ENCODE measurements around the gene C17orf58. TPM values are rescaled to one million over a fixed set of nuclear protein-coding genes. Genes with fewer than 3 reads are reported as not detected.
"Not testable (repeated sequence)": the region's sequence is repeated elsewhere in the genome, so short reads cannot be mapped to it uniquely, and the experiment has no call there.

C17orf58 gene
- total RNA-seq, 1 donor from 2014 or later = 11.1 TPM

- DNase-seq = no peak
Observed at GRCh38 chr17:67999291-67999911, 3.1 kb upstream of the C17orf58 start.

GRCh38 chr17:67998466-67998865 is 2.2 kb upstream of the C17orf58 start:
- no peak for DNase-seq

DNA sequence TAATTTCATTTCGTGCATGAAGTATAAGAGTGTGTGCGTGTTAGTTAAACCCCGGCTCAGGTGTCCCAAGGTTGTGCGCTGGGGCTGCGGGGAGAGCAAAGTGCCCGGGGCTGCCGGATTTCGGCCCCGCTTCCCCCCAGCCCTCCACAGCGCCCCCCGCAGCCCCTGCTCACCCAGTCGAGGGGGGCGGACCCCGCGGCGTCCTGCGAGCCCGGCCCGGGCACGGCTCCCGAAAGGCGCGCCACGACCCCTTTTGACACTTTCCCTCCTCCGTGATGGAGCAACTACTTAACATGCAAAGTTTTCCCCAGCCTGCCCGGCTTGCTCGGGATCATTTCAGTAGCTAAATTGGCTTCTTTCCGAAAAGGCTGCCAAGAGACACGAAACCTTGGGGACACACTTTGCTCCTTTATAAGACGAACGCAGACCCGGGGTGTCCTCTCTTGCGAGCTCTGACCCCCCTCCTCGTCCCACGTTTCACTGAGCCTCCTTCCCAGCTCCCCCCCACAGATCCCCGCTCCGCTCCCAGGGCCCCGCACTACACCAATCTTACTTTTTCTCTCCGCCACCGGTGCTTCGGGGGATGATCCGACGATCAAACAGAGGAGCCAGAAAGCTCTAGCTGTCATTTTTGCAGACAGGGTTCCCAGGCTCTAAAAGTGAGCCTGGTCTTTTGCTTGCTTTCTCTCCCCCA is 552 bp downstream of the C17orf58 start:
- DNase-seq = no peak

DNA sequence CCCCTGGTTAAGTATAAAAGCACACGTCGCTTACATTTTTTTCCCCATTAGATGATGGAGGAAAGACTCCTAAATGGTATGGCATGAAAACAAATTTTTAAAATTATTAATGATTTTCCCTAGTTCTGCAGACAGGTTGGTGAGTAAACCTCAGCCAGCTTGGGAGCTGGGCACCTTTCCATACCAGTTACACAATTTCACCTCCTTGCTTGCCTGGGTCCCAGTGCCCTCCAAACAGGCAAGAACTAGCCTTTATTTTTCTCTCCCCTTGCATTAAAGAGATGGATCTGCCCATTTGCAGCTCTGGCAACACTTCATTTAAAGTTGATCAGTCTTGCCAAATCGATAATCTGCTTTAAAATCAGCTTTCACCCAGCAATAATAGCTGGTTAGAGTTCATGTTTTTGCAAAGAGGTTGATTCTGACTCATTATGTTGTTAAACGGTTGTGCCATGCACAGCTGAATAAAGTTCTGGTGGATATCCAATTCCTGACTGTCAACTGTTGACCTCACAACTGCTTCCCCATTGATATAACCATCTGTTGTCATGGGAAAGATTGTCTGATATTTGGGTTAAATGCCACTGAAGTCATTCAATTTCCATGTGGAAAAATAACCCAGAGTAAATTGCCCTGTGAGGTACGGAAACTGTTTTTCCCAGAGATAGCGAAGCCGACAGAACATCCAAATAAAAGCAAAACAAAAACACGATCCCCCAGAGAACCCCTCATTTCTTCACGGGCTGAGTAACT is 1.3 kb downstream of the C17orf58 start:
- peak; percentile 49 for DNase-seq

- no peak for DNase-seq
Observed at GRCh38 chr17:67993998-67994361, 2.3 kb downstream of the C17orf58 start.

DNA sequence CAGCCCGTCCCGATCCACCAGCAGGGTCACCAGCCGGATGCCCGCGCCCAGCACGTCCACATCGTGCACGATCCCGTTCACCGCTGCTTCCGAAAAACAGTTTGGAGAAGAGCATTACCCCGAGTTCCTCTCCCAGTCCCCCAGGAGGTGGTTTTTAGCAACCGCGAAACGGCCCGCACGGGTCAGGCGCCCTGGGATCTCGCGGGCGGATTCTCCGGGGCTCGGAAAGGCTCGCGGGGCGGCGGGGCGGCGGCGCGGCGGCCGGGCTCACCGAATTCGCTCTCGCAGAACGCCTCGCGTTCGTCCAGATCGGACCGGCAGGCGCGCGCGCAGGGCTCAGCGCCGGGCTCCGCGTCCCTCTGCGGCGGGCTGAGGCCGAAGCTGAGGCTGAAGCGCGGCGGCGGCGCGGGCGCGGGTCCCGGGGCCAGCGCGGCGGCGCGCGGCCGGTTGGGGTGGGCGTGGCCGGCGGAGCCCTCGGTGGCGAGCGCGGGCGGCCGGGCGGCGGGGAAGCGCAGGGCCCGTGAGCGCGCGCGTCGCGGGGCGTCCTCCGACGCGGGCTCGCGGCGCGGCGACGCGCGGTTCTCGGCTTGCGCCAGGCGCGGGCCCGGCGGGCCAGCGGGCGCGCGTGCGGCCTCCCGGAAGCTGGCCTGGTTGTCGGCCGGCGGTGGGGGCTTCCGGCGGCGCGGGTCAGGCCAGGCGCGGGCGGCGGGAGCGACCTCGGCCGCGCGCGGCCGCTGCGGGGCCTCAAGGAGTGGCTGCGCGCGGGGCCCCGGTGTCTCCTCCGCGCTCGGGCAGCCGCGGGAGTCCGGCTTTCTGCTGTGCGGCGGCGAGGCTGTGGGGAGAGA is 2.9 kb downstream of the C17orf58 start:
- peak; percentile 77 for DNase-seq

DNA sequence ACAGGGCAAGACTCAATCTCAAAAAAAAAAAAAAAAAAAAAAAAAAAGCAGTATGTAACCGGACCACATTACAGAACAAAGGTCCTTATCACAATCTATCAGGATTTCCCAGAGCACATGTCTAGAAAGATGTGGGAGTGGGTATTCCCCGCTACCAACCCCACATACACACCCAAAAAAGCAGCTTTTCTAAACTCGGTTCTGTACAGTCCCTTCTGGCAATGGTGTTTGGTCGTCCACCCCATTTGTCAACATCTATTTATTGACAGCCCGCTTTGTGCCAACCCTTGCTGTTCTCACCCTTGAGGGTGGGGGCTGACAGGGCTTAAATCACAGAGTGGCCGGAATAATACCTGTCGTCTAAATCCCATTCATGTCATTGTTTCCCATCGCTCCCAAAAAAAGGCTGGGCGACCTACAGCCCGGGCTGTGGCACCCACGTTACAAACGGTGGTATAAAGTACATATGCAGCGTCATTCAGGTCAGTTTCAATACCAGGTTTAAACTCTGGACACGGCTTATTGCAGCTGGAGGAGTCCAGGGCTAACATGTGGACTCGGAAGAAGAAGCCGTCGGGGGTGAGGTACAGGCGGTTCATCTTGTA is 3.6 kb downstream of the C17orf58 start:
- peak; percentile 56 for DNase-seq

DNA sequence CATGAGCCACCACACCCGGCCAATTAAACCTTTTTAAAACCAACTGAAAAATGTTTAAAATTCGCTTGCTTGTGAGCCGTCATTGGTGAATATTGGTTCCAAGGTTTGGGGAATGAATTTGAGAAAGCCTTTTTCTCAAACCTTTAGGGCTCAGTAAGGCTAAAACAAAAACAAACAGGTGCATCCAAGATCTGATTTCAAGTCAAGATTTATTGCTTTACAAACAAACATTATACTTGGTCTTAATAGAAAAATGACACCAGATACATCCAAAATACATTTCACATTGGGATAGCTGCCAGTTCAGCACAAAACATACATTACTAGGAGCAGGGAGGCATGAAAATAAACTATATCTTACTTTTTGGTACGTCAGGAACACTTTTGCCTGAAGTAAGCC is 5.4 kb downstream of the C17orf58 start:
- no peak for DNase-seq

GRCh38 chr17:67983383-67983688 is 12.9 kb downstream of the C17orf58 start:
- no peak for DNase-seq

- DNase-seq = no peak
Observed at GRCh38 chr17:67982686-67983382, 13.4 kb downstream of the C17orf58 start.

GRCh38 chr17:67982034-67982640 is 14.1 kb downstream of the C17orf58 start:
- DNase-seq = no peak

GRCh38 chr17:67980883-67981282 is 15.4 kb downstream of the C17orf58 start:
- DNase-seq = not testable (repeated sequence)

DNA sequence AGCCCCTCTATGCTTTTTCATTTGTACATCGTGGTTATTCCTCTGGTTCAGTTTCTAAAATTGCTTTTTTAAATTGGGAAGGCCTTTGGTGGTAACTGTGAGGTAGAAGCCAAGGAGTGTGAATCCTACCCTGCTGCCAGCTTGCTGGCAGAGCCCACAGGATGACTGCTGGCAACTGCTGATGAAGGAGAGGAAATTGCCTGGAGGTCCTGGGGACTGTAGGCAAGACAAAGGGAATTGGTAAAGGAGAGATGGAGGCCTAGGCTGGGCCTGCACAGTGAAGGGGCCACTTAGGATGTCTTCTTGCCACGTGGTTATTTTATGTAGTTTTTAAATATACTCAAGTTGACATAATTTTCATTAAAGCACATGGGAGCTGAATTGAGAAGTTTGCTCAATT is 15.8 kb downstream of the C17orf58 start:
- no peak for DNase-seq

DNA sequence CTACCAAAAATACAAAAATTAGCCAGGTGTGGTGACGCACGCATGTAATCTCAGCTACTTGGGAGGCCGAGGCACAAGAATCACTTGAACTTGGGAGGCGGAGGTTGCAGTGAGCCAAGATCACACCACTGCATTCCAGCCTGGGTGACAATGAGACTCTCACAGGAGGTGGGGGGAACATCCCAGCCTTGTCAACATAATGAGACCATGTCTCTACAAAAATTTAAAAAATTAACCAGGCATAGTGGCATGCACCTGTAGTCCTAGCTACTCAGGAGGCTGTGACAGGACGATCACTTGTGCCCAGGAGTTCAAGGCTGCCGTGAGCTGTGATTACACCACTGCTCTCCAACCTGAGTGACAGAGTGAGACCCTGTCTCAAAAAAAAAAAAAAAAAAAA is 20.0 kb downstream of the C17orf58 start:
- DNase-seq = not testable (repeated sequence)

DNA sequence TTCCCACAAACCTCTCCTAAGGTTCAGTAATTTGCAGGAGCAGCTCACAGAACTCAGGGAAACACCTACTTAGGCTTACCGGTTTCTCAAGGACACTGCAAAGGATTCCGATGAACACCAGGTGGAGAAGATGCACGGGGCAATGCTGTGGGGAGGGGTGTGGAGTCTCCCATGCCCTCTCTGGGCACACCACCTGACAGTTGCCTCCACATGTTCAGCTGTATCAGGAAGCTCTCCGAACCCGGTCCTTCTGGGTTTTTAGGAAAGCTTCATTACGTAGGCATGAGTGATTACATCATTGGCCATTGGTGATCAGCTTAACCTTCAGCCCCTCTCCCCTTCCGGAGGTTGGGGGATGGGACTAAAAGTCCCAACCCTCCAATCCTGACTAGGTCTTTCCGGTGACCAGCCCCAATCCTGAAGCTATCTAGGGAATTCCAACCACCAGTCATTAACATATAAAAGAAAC is 21.6 kb downstream of the C17orf58 start:
- no peak for DNase-seq

DNA sequence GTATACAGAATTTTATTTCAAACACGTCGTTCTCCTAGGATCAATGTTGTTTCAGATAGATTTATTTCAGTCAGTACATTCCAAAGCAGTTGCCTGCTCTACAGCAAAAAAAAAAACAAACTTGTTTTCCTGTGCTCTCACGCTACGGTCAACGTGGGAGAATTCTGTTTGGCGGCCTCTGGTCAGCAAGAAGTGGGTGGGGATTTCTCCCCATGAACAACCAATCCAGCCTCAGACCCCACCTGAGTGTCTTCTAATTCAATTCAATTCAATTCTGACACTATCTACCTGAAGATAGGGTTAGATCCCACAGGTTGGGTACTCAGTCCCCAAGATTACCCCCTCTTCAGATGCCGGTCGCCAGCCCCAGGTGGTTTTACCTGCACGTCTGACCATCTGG is 22.1 kb downstream of the C17orf58 start:
- DNase-seq = no peak

DNA sequence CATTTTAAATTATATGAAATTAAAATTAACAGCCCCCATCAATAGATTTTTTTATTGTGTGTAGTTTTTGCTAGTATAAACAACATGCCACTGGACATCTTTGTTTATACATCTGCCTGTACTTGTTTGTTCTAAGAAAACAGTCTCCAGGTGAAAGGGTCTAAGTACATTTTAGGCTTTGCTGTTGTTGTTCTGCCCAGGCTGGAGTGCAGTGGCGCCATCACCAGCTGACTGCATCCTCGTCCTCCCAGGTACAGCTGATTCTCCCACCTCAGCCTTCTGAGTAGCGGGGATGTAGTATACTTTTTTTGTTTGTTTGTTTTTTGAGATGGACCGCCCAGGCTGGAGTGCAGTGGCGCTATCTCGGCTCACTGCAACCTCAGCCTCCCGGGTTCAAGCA is 25.5 kb downstream of the C17orf58 start:
- no peak for DNase-seq

DNA sequence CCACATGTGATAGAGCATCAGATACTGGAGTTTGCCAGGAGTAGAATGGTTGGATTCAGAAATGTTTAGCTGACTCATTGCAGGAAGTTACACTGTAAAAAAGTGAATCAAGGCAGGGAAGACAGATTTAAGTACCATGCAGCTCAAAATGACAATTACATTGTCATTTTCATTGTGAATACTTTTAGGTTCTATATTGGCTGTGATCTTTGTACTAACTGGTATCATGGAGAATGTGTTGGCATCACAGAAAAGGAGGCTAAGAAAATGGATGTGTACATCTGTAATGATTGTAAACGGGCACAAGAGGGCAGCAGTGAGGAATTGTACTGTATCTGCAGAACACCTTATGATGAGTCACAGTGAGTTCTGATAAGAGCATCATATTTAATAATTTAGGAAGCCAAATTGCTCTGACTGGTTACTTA is 33.1 kb downstream of the C17orf58 start:
- peak; percentile 21 for DNase-seq

DNA sequence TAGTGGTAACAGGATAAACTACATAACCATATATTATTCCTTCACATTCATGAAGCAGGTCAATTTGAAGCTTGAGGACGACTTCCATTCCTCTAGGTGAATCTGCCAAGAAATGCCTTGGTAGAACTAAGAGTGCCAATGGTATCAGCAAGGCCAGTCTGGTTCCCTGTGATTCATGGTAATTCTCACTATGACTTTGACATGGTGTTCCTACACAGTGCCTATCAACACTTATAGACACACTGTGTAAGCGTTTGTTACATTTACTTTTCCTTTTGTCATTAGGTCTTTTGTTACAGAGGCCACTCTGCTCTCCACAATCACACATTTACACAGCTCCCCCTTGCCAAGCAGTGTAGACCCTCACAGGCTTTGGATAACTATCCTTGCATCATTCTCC is 34.1 kb downstream of the C17orf58 start:
- not testable (repeated sequence) for DNase-seq

DNA sequence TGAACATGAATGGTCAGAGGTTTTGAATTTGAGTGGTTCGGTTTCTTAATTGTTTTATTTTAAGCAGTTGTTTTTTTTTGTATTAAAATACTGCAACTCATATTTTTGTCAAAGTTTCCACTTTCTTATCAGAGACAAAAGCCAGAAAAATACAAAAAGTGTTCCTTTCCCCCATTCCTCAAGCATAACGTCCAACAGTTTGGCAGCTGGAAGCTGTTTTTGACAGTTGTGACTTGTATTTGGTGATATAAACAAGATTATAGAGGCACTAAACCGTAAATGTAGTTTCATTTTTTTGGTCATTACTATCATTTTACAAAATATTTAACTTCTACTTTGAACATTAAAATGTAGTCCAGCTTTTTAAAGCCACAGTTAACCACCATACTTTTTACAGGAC is 36.0 kb downstream of the C17orf58 start:
- DNase-seq = not testable (repeated sequence)

- no peak for DNase-seq
Observed at GRCh38 chr17:67959510-67959909, 36.8 kb downstream of the C17orf58 start.
